ENCODE data around the gene KBTBD12.
"Not testable (repeated sequence)": the region's sequence is repeated elsewhere in the genome, so short reads cannot be mapped to it uniquely, and the experiment has no call there.

Gene KBTBD12

DNA sequence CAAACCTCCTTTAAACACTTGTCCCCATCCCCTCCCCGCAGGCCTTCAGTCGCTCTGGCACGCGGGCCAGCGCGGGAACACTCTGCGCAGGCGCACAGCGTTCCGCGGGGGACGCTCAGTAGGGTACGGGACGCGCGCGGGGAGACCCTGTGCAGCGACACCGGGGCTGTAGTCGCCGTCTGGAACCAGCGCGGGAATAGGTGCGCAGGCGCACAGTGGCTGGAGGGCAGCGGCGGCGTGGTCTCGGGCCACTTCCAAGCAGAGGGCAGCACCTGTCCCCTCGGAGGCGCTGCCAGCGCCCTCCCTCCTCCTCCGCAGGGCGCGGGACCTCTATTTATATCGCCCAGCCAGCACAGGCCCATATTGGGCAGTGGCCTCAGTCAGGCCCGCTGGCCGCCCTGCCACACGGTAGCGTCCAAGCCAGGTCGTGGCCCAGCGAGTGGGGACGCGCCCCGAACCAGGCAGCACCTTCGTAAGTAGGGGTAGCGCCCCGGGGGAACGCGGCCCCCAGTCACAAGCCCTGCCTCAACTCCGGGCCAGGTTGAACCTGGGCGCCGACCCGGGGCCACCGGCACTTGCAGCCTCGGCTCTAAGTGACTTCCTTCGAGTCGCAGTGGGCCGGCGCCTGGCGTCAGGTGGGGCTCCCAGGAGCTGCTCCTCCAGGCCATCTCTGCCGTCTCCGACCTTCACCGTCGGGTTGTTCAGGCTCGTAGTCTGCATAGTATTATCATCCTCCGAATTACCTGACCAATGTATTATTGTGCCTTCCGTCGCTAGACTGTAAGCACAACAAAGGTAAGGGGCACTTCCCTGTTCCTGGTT is at the start of gene KBTBD12:
TSS of gene KBTBD12 (plus strand) at position 118 of the 822 bp plus-strand sequence. CDS start 7,830 bp downstream, outside the sequence.
- no peak for DNase-seq

DNA sequence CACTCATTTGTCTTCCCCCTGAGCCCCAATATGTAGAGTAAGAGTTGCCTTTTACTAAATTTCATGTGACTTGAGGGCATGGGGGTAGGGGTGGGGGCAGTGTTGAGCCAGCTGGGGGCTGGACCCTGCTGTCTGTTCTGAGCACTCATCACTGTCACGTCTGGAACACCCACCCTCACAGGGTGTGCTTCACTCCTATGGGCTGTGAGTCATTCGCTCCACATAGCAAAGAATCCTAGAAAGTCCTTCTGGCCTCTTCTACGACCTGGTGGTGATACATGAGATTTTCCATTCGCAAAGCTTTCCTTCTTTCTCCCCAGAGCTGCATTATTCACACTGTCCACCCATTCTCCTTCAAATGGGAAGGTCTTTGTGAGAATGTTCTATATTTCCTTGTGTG is 49.1 kb upstream of the KBTBD12 start:
- DNase-seq = no peak

DNA sequence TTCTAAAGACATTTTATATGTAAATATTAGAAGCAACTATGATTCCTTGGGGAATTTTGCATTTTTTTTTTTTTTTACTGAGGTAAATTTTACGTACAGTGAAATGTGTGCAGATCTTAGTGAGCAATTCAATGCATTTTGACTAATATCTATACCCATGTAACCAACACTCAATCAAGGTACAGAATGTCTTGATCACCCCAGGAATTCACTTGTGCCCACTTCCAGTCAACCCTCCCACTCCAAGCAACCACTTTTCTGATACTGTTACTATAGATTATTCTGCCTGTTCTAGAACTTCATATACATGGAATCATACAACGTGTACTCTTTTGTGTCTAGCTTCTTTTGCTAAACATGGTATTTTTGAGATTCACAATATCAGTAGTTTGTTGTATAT is 47.6 kb upstream of the KBTBD12 start:
- no peak for DNase-seq

DNA sequence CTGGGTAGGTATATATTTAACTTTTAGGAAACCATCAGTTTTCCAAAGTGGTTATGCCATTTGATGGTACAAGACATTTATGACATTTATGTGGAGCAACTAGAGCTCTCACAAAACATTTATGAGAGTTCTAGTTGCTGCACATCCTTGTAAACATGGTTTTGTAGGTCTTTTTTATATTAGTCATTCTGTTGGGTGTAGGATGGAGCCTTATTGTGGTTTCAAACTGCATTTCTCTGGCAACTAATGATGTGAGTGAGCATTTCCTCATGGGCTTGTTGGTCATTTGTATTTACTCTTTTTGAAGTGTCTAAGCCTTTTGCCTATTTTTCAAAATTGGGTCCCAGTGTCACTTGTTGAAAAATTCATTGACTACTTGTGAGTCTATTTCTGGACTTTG is 47.0 kb upstream of the KBTBD12 start:
- DNase-seq = no peak

DNA sequence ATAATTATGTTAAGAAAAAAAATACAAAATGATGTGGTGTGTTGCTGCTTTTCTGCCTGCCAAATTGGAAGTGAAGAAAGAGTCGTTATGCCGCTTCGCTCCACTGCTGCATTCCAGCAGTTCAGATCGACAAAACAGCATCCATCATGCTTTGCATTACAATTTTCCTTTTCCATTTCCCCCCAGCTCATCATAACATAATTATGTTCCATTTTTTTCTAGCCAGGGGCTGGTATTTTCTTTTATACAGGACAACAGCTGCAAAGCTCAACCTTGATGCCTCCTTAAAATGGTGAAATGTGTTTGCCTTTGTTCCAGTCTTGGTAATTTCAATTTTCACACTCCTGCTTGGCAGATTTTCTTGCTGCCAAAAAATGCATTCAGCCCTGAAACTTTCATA is 44.9 kb upstream of the KBTBD12 start:
- no peak for DNase-seq

GRCh38 chr3:127874097-127874496 is 40.9 kb upstream of the KBTBD12 start:
- DNase-seq = not testable (repeated sequence)

GRCh38 chr3:127881586-127881985 is 33.4 kb upstream of the KBTBD12 start:
- no peak for DNase-seq

GRCh38 chr3:127884041-127884440 is 31.0 kb upstream of the KBTBD12 start:
- DNase-seq = no peak

DNA sequence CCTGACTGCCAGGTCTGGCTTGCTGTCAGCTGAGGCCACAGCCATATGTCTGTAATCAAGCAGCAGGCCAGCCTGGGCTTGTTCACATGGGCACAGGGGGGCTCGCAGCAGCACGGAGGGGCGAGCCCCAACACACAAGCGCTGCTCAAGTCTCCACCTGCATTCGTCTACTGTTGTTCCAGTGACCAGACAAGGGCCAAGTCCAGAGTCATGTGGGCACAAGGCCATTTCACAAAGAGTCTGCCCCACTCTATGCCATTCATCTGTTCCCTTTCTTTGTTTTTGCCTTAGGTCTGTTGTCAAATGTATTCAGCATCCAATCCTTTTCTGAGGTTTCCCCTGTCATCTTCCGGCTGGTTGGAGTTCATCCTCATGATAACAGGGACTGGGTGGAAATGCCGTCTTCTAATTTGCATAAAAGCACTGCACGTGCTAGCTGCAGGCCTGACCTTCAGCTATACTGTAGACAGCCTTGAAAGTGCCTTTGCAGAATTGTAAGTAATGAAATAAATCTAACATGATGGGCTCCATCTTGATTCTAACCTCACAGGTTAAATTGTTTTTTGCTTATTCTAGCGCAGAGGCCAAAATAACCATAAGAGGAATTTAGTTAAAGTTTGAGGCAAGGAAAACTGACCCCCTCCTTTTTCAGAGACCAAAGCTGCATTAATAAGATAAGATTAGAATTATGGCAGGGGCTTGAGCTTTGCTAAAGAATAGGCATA is 28.6 kb upstream of the KBTBD12 start:
- DNase-seq = no peak

DNA sequence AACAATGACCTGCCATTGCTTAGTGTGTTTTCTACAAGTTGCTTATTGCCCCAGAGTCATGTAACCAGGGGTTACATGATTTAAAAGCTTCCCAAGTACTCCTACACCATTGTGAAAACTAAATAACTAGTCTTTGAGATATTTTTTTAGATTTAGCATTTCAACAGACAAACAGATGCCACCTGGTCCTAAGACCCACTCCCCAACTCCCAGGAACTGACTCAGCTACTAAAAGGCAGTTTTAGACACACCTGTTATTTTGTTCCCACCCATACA is 28.1 kb upstream of the KBTBD12 start:
- DNase-seq = no peak

- DNase-seq = no peak
Measured at GRCh38 chr3:127887321-127887720, 27.7 kb upstream of the KBTBD12 start.

DNA sequence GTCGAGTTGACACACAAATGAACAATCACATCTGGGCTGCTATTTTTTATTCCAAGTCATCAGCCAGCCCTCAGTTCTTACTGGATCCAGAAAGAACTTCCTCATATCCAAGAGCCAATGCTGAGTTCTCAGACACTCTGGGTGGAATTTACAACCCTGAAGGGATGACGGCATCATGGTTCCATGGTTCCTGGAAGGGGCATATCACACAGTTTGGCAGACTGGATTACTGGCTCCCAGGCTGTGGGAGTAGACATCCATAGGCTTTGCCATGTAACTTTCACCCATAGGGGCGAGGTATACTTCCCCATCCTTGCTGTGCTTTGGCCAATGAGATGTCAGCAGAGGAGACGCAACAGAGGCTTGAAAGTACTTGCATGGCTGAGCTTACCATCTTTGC is 26.9 kb upstream of the KBTBD12 start:
- DNase-seq = no peak

- DNase-seq = no peak
Measured at GRCh38 chr3:127888564-127889107, 26.4 kb upstream of the KBTBD12 start.

DNA sequence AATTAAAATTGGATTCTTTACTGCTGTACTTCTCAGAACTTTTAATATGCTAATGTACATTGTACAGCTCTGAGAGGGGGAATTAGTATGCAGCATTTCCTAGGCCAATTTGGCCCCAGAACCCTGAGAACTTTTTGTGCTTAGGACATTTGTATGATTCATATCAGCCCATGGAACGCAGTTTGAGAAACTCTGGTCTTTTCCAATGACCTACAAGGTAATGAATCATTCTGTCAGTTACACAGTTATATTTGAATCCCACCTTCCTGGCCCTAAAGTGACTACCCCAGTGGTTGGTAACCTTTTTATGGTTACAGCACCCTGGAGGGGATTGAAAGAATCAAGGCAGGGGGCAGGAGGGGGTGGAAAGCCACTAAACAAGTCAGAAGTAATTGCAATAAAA is 25.6 kb upstream of the KBTBD12 start:
- no peak for DNase-seq

DNA sequence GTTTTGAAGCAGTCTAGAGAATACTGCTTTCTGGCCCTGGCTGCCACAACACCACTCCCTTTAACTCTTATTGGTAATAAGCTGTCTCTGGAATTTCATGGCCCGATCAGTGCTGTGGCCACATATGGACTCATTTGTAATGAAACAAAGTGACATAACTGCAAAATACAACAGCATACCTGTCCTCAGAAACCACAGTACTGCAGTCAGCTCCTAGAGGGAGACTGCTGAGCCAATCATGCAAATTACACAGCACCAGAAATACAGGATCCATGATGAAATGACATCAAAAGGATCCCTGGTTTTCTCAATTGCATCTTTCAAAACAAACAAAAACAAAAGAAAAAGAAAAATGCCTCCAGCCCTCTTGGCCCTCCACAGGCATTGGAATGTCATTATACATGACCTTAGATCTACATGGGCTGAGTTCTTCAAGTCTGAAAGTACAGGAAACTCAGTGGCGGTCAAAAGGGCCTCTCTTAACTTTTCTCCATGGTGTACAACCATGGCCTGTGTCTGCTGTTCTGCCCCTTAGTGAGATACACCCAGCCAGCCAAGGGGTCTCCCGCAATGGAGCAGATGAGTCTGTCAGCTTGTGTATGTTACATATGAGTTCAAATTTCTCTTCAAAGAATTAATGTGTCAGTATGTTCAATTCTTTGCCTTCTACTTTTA is 24.9 kb upstream of the KBTBD12 start:
- no peak for DNase-seq

- not testable (repeated sequence) for DNase-seq
Measured at GRCh38 chr3:127890651-127891290, 24.3 kb upstream of the KBTBD12 start.

DNA sequence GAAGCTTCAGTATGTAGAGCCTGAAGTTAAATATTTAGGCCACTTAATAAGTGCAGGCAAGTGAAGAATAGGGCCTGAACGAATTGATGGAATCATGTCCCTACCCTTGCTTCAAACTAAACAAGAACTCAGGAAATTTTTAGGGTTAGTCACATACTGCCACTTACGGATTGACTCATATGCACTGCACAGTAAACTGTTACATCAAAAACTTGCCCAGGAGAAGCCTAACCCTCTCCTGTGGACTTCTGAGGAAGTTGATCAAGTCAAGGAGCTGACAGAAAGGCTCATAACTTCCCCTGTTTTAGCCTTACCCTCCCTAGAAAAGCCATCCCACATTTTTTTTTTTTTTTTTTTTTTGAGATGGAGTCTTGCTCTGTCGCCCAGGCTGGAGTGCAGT is 20.6 kb upstream of the KBTBD12 start:
- DNase-seq = no peak

DNA sequence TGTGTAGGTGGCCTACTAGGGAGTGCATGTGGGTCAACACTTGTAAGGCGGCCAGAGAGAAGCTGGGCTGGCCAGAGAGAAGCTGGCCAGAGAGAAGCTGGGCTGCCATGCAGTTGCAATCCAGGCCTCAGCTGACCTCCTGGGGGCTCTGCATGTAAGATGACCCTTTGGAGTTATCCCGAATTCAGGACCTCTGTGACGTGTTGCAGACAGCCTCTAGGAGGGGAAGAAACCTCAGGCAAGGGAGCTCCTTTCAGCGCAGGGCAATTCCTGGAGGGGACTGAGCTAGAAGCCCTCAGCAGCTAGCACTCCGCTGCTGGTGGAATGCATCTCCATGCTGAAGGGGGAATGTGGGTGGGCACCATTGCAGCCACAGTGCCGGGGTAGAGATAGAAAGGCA is 15.8 kb upstream of the KBTBD12 start:
- DNase-seq = no peak

- DNase-seq = no peak
Measured at GRCh38 chr3:127899766-127900165, 15.3 kb upstream of the KBTBD12 start.

GRCh38 chr3:127900536-127900935 is 14.5 kb upstream of the KBTBD12 start:
- no peak for DNase-seq

GRCh38 chr3:127902486-127902885 is 12.5 kb upstream of the KBTBD12 start:
- DNase-seq = no peak

GRCh38 chr3:127903611-127904375 is 11.2 kb upstream of the KBTBD12 start:
- DNase-seq = no peak
